NCI-H1092 treated with DMSO at 0.1 percent for 48 hours (cell line): Measurements from ENCODE around the gene AIFM3.
A peak's percentile ranks its signal among the peaks of the same experiment; 100 is the strongest.

Experiments used
- DNase-seq: peaks from one replicate; lab custom pipeline; 2025; lab: John Stamatoyannopoulos, UW

Gene AIFM3

DNA sequence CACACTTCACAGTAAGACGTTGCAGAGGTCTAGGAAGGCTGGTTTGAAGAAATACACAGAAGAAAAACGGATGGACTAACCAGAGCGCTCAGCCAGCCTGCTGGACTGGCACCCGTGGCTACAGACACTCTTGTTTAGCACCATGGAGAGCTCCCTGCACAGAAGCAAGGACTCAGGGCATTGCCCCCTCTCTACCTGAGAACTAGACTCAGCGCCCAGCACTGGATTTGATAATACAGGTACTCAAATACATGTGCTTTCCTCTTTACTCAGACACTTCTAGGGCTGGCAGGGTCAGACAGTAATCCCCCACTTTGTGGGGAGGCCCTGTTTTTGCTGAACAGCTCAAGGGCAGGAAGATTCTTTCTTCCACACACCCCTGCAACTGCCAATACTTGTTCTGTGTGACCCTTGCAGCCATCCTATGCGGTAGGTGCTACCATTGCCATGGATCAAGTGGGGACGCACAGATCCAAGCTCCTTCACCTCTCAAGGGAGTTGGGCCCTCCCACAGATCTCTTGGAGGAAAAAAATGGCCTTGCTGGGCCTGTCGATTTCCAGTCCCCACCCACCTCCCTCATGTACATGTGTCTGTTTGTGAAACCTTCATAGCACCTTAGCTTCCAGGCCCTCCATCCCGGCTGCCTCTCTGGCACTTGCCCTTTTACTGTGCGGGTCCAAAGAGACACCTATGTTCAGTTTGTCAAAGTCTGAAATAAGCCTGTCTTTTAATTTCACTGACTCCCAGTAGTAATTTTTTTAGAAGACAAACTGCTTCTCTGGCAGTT lies 42.8 kb downstream of the AIFM3 start:
- DNase-seq: no peak

DNA sequence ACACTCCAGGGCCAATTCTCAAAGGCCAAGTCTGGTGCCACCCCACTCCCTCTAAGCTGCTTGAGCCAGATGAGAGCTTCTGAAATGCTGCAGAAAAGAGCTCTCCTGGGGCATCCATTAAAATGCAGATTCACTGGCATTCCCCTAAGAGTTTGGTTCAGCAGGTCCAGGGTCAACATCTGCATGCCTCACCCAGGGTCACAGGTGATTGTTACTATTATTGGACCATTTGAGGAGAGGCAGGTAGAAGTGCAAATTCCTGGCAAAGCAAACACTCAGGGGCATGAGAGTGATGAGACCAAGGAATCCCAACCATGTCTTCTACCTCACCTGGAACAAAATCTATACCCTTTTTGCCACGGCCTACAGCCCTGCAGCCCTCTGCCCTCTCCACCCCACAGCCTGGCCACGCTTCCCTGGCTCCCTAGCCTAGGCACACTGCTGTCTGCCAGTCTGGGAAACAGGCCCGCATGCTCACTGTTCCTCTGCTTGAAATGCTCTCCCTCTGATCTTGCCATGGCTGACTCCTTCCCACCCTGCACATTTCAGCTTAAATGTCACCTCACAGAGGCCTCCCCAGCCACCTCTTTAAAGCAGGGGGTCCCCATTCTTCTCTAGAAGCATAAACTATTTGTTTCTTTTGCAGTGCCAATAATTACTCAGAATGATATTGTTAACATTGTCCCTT lies 43.5 kb downstream of the AIFM3 start:
- no peak for DNase-seq

DNA sequence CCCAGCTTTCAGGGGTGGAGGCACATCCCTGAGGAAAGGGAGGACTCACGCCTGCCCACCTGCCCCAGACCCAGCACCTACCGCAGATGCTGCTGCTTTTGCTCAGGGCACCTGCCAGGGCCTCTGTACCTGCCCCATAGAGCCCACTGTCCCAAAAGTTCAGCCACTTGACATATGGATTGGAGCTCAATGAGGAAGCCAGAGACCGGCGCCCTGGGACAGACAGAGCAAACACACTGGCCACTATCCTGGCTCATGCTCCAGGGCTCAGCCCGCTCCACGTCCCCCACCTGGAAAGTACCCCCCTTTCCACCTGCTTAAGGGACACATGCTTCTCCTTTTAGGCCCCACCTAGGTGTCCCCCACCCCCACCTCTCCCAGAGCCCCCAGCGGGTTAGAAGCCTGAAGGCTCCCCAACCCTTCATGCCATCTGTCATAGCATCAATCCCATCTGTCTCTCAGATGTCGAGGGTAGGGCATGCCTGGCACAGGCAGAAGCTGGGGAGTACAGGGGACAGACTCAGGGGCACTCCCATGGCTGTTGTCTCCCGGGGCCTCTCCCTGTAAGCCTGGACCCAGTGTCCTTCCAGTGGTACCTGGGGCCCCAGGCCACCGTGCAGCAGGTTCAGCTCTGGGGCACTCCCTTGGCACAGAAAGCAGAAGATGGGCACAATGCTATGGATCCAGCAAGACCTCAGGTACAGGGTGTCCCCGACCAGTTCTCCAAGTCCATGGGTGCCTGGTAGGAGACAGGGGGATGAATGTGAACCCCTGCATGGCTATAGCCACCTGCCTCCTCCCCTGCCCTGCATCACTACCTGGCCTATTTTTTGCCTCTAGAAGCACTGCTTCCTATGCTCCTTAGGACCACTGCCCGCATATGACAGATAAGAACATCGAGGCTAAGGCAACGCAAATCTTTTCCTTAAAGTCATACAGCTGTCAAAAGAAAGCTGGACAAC lies 45.7 kb downstream of the AIFM3 start:
- no peak for DNase-seq

DNA sequence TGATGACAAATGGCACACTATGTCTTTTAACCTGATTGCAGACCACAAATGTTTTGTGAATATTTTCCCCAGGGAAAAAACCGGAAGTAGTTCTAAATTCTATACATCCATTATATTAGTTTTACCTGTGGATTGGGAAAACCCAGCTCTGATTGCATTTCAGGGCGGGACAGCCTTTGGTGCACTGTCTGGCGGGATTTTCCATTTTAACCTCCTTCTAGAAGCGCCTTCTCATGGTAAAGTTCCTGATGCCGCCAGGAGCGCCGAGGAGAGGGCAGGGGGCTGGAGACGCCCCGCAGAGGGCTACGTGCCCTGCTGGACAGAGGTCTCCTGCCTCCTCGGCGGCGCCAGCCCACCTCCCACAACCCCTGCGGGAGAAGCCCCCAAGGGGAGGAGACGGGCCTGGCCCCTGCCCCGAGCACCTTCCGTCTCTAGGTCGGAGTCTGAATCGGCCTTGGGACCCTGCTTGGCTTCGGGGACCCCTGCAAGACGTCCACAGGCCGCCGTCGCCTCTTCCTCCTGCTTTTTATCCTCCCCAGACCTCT lies 46.7 kb downstream of the AIFM3 start:
- no peak for DNase-seq

DNA sequence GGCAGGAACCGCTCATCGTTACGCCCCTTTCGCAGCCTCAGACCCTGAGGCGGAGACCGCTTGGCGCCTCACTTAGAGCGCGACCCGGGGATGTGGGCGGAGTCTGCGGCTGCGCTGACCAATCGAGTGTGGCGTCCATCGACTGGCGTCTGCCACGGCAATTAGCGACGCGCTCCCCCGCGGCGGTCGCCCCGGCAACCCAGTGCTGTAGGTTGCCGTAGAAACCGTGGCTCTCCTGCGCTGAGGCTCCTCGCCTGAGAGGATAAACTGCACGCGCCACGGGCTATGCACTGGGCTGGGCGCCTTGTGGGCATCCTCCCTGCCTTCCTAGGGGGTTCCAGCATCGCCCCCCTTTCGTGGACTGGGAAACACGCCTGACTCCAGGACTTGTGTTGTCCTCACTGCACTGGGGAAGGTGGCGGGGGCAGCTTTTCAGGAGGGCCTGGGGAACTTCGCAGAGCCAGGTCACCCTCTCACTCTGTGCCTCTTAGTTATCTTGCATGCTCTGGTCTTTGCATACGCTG lies 47.2 kb downstream of the AIFM3 start:
- peak; percentile 96 for DNase-seq

DNA sequence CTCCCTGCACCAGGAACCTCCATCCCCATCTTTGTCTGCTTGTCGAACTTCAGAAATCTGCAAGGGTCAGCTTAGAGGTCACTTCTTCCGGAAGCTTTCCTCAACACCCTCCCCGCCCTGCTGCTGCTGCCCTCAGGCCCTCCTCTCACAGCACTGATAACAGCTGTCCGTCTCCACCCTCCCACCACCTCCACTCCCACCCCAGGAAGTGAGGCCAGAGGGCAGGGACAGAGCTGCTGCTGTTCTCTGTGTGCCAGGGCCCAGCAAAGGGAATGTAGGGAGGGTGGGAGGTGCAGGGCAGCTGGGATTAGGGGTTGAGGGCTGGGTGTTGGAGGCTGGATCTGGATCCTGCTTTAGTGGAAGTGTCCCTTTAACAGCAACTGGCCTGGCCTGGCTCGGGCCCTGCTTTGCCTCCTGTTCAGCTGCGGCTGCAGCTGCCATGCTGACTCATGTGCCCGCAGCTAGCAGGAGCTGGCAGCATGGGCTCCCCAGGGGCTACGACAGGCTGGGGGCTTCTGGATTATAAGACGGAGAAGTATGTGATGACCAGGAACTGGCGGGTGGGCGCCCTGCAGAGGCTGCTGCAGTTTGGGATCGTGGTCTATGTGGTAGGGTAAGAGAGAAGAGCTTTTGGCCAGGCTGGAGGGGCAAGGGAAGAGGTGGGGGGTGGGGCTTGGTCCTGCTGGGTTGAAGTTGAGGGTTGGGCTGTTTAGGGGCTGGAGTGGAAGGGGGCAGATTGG lies 47.8 kb downstream of the AIFM3 start, which contains the start of gene P2RX6:
Gene P2RX6, plus strand, starts transcription at position 440 of the 740 bp plus-strand sequence. Its CDS starts 10 bp downstream, at position 450.
- peak; percentile 56 for DNase-seq

DNA sequence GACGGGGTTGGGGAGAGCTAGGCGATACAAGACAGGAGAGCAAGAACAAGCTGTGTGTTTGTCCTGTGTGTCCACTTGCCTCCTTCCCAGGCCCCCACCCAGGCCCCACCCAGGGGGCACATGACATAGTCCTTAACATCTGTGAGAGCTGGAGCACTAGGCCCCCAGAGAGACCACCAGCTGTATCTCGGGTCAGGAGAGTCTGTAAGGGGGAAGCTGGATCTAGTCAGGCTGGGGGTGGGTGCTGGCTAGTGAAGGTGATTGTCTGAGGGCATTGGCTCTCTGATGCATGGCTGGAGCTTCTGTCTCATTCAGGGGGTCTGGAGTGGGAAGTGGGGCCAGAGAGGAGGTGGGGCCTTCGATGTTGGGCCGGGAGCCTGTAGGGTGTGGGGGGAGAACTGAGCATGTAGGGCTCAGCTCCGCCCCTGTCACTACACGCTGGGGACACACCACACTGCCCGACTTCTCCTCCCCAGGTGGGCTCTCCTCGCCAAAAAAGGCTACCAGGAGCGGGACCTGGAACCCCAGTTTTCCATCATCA lies 48.5 kb downstream of the AIFM3 start:
- no peak for DNase-seq

DNA sequence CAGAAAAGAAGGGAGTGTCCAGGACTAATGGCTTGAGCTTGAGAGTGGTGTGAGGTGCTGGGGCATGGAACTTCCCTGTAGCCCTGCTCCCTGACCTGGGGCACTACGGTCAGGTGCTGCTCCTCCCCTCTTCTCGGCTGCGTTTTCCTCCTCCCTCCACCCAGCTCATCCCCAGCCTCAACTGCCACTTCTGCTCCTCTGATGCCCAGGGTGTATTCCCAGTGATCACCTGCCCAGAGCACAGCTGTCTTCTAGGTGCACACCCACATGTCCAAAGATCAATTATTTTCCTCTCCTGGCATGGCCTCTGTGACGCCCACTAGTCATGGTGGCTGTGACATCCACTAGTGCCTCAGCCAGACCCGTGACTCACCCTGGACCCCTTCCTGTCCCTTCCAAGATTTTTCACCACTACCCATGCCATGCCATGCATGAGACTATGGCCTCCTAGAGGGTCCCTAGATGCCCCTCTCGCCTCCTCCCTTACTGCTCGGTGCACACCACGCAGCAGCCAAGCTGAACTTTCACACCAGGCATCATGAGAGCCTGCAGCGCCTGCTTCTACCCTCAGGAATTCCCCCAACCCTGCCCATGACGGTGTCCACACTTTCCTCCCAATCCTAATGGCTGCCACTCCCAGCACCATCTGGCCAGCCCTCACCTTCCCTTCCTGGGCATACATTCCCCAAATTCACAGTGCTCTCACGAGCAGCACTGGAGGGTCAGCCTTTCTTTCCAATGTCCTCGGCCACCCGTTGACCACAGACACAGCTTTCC lies 49.8 kb downstream of the AIFM3 start:
- no peak for DNase-seq

DNA sequence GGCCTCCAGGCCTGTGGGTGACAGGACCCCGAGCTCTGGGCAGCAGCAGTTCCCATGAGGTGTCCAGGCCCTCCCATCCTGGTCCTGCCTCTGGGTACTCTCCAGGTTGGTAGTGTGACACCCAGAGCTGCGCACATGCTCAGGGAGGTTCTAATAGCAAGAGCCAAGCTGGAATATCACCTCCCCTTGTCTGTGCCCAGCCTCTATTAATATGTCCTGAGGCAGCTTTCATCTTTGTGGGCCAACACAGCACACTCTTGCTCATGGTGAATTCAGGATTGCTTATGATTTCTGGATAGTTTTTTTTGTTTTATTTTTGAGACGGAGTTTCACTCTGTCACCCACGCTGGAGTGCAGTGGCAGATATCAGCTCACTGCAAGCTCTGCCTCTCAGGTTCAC lies 51.3 kb downstream of the AIFM3 start:
- no peak for DNase-seq

DNA sequence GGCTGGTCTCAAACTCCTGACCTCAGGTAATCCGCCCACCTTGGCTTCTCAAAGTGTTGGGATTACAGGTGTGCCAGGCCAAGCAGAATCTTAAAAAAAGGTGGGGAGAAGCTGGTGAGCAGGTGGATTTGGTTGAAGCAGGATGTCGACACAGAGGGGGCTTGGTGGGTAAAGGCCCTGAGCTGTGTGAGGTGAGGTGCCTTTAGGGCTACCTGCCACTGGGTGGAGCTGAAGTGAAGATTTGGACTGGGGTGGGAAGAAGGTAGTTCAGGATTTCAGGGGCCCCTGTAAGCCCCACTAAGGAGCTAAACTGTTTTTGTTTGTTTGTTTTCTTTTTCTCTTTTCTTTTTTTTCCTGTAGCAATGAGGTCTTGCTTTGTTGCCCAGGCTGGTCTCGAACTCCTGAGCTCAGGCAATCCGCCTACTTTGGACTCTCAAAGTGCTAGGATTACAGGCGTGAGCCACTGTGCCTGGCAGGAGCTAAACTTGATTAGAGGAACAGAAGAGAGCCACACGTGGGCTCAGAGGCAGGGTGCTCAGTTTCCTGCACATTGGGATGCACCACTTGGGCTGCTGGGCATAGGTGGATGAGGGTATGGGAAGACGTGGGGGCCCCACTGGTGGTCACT lies 53.9 kb downstream of the AIFM3 start:
- DNase-seq: peak; percentile 27

DNA sequence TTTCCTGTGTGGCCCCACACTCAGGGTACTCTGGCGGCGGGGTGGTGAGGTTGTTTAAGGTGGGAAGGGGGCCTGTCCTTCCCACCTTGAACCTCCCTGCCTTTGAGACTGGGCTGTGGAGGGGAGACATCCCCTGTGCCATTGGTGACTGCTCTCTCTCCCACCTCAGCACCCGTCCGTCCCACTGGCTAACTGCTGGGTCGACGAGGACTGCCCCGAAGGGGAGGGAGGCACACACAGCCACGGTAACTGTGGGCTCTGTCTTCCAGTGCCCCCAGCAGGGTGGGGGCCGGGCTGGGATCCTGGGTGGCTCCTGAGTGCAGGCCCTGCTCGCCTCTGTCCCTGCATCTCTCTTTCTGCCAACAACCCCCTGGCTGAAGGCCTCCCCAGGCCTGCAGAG lies 55.5 kb downstream of the AIFM3 start:
- no peak for DNase-seq

DNA sequence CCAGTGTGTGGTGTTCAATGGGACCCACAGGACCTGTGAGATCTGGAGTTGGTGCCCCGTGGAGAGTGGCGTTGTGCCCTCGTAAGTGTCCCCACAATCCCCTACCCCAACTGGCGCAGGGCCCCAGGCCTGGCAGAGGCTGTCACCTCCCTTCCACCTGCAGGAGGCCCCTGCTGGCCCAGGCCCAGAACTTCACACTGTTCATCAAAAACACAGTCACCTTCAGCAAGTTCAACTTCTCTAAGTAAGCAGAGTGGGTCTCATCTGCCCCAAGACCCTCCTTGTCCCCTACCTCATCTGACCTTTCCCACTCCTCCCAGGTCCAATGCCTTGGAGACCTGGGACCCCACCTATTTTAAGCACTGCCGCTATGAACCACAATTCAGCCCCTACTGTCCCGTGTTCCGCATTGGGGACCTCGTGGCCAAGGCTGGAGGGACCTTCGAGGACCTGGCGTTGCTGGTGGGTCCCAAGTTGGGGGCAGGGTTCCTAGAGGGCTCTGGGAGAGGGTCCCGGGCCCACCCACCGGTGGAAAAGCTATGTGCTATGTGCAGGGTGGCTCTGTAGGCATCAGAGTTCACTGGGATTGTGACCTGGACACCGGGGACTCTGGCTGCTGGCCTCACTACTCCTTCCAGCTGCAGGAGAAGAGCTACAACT lies 56.0 kb downstream of the AIFM3 start:
- DNase-seq: no peak

DNA sequence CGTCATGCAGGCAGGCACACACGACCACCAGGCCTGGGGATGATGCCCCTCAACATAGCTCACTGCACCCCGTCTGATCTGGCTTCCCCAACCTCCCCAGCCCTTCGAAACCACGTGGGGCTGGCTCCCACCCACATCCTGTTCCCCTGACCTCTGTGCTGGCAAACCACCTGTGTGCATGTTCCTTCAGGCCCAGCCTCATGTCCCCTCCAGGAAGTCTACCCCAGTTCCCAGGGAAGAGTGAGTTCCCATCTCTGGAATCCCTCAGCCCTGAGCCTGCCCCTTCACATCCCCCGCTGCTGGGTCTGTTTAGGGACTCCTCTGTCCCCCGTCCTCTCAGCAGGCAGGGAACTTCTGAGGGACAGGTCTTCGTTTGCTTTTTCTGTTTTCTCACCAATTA lies 58.2 kb downstream of the AIFM3 start:
- no peak for DNase-seq

DNA sequence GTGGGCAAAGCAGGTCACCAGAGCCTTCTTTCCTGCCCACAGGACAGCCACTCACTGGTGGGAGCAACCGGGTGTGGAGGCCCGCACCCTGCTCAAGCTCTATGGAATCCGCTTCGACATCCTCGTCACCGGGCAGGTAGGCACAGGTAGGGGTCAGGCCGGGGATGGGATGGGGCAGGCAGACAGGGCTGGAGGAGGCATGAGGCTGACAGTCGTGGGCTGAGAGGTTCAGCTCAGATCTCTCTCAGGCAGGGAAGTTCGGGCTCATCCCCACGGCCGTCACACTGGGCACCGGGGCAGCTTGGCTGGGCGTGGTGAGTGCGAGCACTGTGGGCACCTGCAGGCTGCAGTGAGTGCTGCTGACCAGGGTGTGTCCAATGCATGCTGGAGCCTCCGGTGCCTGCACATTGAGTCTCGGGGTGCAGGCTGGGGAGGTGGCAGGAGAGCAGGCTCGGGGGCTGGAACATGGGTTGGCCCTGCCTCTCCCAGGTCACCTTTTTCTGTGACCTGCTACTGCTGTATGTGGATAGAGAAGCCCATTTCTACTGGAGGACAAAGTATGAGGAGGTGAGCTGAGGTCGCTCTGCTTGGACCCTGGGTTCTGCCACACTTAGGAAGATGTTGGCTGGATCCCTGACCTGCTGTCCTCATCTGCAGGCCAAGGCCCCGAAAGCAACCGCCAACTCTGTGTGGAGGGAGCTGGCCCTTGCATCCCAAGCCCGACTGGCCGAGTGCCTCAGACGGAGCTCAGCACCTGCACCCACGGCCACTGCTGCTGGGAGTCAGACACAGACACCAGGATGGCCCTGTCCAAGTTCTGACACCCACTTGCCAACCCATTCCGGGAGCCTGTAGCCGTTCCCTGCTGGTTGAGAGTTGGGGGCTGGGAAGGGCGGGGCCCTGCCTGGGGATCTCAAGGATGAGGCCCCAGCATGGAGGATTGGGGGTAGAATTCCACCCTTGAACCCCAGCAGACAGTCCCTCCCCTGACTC lies 59.0 kb downstream of the AIFM3 start:
- DNase-seq: no peak

DNA sequence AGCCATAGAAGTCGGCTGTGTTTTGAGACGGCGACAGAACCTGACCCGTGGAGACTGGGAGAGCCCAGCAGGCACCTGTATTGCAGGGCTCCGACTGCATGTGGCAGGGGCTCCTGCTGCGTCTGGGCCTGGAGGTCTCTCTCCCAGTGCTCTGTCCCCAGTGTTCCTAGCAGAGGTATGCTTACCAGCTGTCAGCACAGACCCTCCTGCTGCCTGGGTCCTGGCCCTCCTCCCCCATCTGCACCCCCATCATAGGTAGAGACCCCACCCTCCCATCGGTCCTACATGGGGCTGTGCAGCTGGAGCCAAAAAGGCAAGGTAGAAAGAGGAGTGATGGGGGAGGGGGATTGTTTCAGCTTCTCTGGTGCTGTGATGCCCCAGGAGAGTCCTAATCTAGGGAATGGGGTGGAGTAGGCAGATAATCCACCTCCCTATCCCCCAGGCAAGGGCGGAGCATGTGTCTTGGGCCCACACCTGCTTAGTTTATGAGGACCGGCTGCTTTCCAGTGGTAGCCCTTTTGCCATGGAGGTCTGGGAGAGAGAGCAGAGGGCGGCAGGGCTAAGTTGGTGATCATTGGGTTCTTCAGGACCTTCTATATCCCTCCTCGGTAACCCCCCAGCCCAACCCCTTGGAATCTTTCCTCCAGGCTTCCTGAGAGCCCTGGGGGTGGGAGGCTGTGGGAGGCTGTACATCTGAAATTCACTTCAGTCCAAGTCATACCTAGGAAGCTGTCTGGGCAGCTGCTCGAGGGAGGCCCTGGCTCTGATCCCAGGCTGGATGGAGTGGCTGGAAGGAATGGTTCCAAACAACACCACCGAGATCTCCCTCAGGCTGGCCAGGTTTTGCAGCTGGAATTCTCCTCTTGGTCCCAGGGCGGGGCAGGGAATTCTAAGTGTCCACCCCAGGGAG lies 60.0 kb downstream of the AIFM3 start:
- peak; percentile 67 for DNase-seq
